Astrocyte (in vitro differentiated cells and primary cell): ENCODE data around the gene IVD.

Experiments
- EZH2 ChIP-seq: IDR thresholded peaks from 2 replicates; pipeline ENCODE4 v1.6.1; 2012; ENCODE audit warnings: mild to moderate bottlenecking, low read length, inconsistent platforms; ENCODE audit not compliant: insufficient read depth
- TF ChIP-seq, protein P1 (sequence below): IDR thresholded peaks from 2 replicates; pipeline ENCODE4 v1.5.1; 2011; ENCODE audit warnings: low read depth, mild to moderate bottlenecking, inconsistent platforms, low read length, moderate library complexity; ENCODE audit not compliant: insufficient read depth

DNA sequence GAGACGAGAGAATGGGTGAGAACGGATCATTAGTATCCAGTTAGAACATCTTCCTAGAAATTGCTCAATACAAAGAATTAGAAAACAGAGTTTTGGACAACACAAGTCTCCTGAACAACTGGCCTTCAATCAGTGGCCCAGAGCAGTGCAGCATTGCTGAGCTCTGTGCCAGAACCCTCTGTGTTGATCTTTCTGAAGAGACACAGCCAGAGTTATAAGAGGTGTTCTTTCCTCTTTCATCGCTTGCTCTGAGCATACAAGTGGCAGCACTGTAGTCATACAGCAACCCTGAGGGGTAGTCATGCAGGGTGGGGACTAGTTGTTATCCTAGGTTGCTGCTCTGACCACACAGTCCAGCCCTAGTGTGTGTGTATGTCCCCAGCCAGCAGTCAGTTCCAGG lies 19.1 kb upstream of the IVD start:
- TF ChIP-seq, protein P1, sequence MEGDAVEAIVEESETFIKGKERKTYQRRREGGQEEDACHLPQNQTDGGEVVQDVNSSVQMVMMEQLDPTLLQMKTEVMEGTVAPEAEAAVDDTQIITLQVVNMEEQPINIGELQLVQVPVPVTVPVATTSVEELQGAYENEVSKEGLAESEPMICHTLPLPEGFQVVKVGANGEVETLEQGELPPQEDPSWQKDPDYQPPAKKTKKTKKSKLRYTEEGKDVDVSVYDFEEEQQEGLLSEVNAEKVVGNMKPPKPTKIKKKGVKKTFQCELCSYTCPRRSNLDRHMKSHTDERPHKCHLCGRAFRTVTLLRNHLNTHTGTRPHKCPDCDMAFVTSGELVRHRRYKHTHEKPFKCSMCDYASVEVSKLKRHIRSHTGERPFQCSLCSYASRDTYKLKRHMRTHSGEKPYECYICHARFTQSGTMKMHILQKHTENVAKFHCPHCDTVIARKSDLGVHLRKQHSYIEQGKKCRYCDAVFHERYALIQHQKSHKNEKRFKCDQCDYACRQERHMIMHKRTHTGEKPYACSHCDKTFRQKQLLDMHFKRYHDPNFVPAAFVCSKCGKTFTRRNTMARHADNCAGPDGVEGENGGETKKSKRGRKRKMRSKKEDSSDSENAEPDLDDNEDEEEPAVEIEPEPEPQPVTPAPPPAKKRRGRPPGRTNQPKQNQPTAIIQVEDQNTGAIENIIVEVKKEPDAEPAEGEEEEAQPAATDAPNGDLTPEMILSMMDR = no peak
- no peak for TF ChIP-seq EZH2
